Ovary (tissue), 3 donors: Measurements from ENCODE around the gene FKBP9.

Source experiments
- CTCF ChIP-seq, 3 donors: fragments of 450-650 bp in 2 of 3; fragments of 200-600 bp in 1 of 3; IDR thresholded peaks; one replicate each; pipeline versions ENCODE4 v1.5.1 to v1.8.0; 2016 to 2022; ENCODE audit warnings: antibody characterized with exemption in 3 of 3, mild to moderate bottlenecking in 1 of 3
- EP300 ChIP-seq: sonication (generic); formaldehyde crosslinking; IDR thresholded peaks from one replicate; pipeline ENCODE4 v1.6.1; 2017; ENCODE audit warnings: antibody characterized with exemption
- POLR2A ChIP-seq: fragments of 450-650 bp; IDR thresholded peaks from one replicate; pipeline ENCODE4 v1.6.1; 2017; ENCODE audit warnings: antibody characterized with exemption, mild to moderate bottlenecking, moderate library complexity
- donor health status: DM: no; HTN: no; CAD: no.

DNA sequence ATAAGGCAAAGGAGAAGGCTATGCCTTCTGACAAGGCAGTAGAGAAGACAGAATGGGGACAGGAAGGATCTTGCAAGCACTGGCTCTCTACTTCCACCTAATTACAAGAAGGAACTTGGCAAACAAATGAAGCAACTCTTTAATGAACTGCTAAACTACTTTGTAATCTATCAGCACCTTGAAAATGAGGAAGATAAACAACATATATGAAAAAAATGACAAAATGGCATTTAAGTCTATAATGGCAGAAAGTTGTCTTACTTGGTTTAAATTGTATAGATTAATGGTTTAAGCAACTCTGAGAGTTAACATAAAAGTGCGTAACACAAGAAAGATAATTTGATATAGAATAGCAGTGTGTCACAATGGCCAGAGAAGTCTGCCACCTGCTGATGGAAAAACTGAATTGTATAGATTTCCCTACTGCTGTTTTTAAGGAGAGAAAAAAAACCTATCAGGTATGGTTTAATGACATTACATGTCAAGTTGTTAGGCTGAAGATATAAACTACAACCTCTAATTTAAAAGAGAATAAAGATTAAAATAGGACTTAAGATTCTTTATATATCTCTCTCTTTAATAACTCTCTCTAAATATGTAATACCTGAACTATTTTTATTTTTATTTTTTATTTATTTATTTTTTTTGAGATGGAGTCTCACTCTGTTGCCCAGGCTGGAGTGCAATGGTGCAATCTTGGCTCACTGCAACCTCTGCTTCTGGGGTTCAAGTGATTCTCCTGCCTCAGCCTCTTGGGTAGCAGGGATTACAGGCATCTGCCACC lies 93.5 kb downstream of the FKBP9 start:
- TF ChIP-seq CTCF (IDR thresholded peaks at IDR 0.05) (peak in 2 of 3 donors; percentile 29 to 59), POLR2A (no peak), EP300 (no peak)
